Endothelial cell of umbilical vein (primary cell): ENCODE measurements around the gene SETDB1. TPM values are rescaled to one million over a fixed set of nuclear protein-coding genes. Genes with fewer than 3 reads are reported as not detected.

Source experiments
- BruUV-seq: library from RNA; stranded (reverse); fragments of 400-500 nt; replicated peaks from 2 replicates; lab custom pipeline; 2021; lab: Mats Ljungman, UMichigan
- CTCF ChIA-PET: fragments of 300-600, 350-600 bp; sonication (Branson Sonifier 250); formaldehyde crosslinking; loops from one replicate; lab custom pipeline; 2021; ENCODE audit warnings: antibody characterized with exemption, inconsistent platforms; lab: Charles Lee
- POLR2A ChIA-PET: fragments of 300-600, 350-600 bp; sonication (Branson Sonifier 250); formaldehyde crosslinking; loops from one replicate; lab custom pipeline; 2021; ENCODE audit warnings: antibody characterized with exemption, inconsistent platforms; lab: Charles Lee
- DNase-seq: peaks from one replicate; pipeline ENCODE4 v3.0.0-alpha.2; 2011; ENCODE audit warnings: low read depth, low spot score
- FAIRE-seq: peaks from 2 replicates; lab custom pipeline; 2011; peaks lifted over from hg19 to GRCh38; lab: Jason Lieb, UNC
- H2AFZ ChIP-seq: 2 replicates; pipeline ENCODE4 v1.6.0; 2012; ENCODE audit warnings: low read depth, low read length, control low read depth, inconsistent platforms
- H3K27ac ChIP-seq: 2 replicates; pipeline ENCODE4 v1.5.1; 2011; ENCODE audit warnings: low read depth, mild to moderate bottlenecking, control low read depth, low read length, moderate library complexity; ENCODE audit not compliant: insufficient read depth
- H3K27me3 ChIP-seq, 2 experiments: 2 replicates each; pipeline versions ENCODE4 v1.6.0 to v1.6.1; 2011; ENCODE audit warnings: low read length in 2 of 2, mixed read lengths in 1 of 2; ENCODE audit not compliant: control insufficient read depth in 2 of 2, insufficient read depth in 2 of 2
- H3K36me3 ChIP-seq, 2 experiments: 2 replicates in 1 of 2; 3 replicates in 1 of 2; pipeline ENCODE4 v1.5.1; 2011; ENCODE audit warnings: low read length in 2 of 2, mild to moderate bottlenecking in 1 of 2, moderate library complexity in 1 of 2; ENCODE audit not compliant: control insufficient read depth in 2 of 2, insufficient read depth in 2 of 2; ENCODE audit errors: extremely low read depth in 1 of 2
- H3K4me1 ChIP-seq: 3 replicates; pipeline ENCODE4 v1.5.1; 2011; ENCODE audit warnings: mild to moderate bottlenecking, low read length; ENCODE audit not compliant: control insufficient read depth, insufficient read depth; ENCODE audit errors: extremely low read depth
- H3K4me2 ChIP-seq: 2 replicates; pipeline ENCODE4 v1.6.1; 2011; ENCODE audit warnings: low read length, control low read depth, mixed read lengths; ENCODE audit not compliant: insufficient read depth
- H3K4me3 ChIP-seq, 3 experiments: fragments of 200-600 bp in 1 of 3; sonication (generic), shearing (Covaris generic) in 1 of 3; replicated peaks in 1 of 3; 2 replicates each; pipeline ENCODE4 v1.5.1; 2011 to 2016; ENCODE audit warnings: control low read depth in 3 of 3, low read length in 3 of 3, mild to moderate bottlenecking in 2 of 3, inconsistent platforms in 1 of 3, low read depth in 1 of 3, moderate library complexity in 1 of 3; ENCODE audit not compliant: insufficient read depth in 1 of 3
- H3K79me2 ChIP-seq: 2 replicates; pipeline ENCODE4 v1.6.0; 2012; ENCODE audit warnings: low read length, inconsistent platforms; ENCODE audit not compliant: control insufficient read depth, insufficient read depth
- H3K9ac ChIP-seq: replicated peaks from 2 replicates; pipeline ENCODE3; 2011; ENCODE audit warnings: low read length, control low read depth; ENCODE audit not compliant: insufficient read depth; ENCODE audit errors: extremely low read depth
- H3K9me1 ChIP-seq: replicated peaks from 3 replicates; pipeline ENCODE4 v1.6.0; 2011; ENCODE audit warnings: mild to moderate bottlenecking, low read length; ENCODE audit not compliant: control insufficient read depth, insufficient read depth; ENCODE audit errors: extremely low read depth
- H3K9me3 ChIP-seq: replicated peaks from 2 replicates; pipeline ENCODE4 v1.5.1; 2012; ENCODE audit warnings: low read length, inconsistent platforms; ENCODE audit not compliant: control insufficient read depth, insufficient read depth
- H4K20me1 ChIP-seq: replicated peaks from 2 replicates; pipeline ENCODE3; 2011; ENCODE audit warnings: mild to moderate bottlenecking, low read length; ENCODE audit not compliant: control insufficient read depth, insufficient read depth; ENCODE audit errors: extremely low read depth
- EZH2 ChIP-seq: IDR thresholded peaks from 2 replicates; pipeline ENCODE4 v1.6.1; 2012; ENCODE audit warnings: borderline replicate concordance, low read depth, mild to moderate bottlenecking, moderate library complexity, low read length, inconsistent platforms; ENCODE audit not compliant: severe bottlenecking
- FOS ChIP-seq: IDR thresholded peaks from 2 replicates; pipeline ENCODE4 v1.6.1; 2011; ENCODE audit warnings: mild to moderate bottlenecking, low read length, moderate library complexity, borderline replicate concordance; ENCODE audit not compliant: insufficient read depth
- GATA2 ChIP-seq: IDR thresholded peaks from 2 replicates; pipeline ENCODE4 v1.7.0; 2011; ENCODE audit warnings: low read depth, mild to moderate bottlenecking, moderate library complexity, mixed read lengths, low read length; ENCODE audit not compliant: insufficient read length, insufficient read depth
- JUN ChIP-seq: IDR thresholded peaks from 2 replicates; pipeline ENCODE4 v1.6.1; 2011; ENCODE audit warnings: borderline replicate concordance, low read depth; ENCODE audit not compliant: insufficient read length, insufficient read depth
- MAX ChIP-seq: IDR thresholded peaks from 2 replicates; pipeline ENCODE4 v1.6.1; 2011; ENCODE audit not compliant: insufficient read depth, insufficient read length
- MYC ChIP-seq: IDR thresholded peaks from one replicate; pipeline ENCODE4 v1.6.1; 2011; ENCODE audit warnings: mild to moderate bottlenecking, low read depth, low read length
- POLR2A ChIP-seq: IDR thresholded peaks from 2 replicates; pipeline ENCODE4 v1.6.1; 2012; ENCODE audit warnings: low read depth, mild to moderate bottlenecking, control low read depth, low read length
- POLR2AphosphoS5 ChIP-seq: IDR thresholded peaks from 2 replicates; pipeline ENCODE4 v1.6.1; 2012; ENCODE audit warnings: low read depth, mild to moderate bottlenecking, control low read depth, low read length, moderate library complexity; ENCODE audit not compliant: insufficient read depth
- dilution Hi-C: fragments of 300-500 bp; cut with MboI; formaldehyde crosslinking; loops from one replicate; pipeline ENCODE4 v1.15.0; 2019; ENCODE audit warnings: low sequenced_read_pairs; ENCODE audit not compliant: extremely low pct_ligation_motif_present
- intact Hi-C: fragments of 100-400 bp; cut with micrococcal nuclease; formaldehyde crosslinking; loops from one replicate; pipeline ENCODE4 v1.10.0; 2022
- polyA plus RNA-seq, 4 experiments: library from polyadenylated mRNA; depleted of rRNA in 3 of 4; stranded (reverse) in 3 of 4; unstranded in 1 of 4; fragments of >200 nt; gene quantifications; 2 replicates each; pipeline versions ENCODE4 v1.2.1 to v1.2.3, GENCODE V29; 2011 to 2012; ENCODE audit warnings: missing spikeins in 1 of 4
- total RNA-seq: library from RNA; stranded (reverse); gene quantifications from 2 replicates; pipeline ENCODE4 v1.2.3, GENCODE V29; 2021
- TF ChIP-seq, protein P1 (sequence below), 2 donors: IDR thresholded peaks; 1 replicate in 1 of 2; 2 replicates in 1 of 2; pipeline ENCODE4 v1.5.1; 2011; ENCODE audit warnings: low read length in 2 of 2, mild to moderate bottlenecking in 2 of 2, moderate library complexity in 2 of 2, control low read depth in 1 of 2, inconsistent platforms in 1 of 2, low read depth in 1 of 2; ENCODE audit not compliant: insufficient read depth in 1 of 2; ENCODE audit errors: extremely low read depth in 1 of 2

SETDB1 gene
- total and polyA plus RNA-seq, 2 donors (not counting 3 experiments of a cell fraction or from before 2014, with no cell fraction given): 25.3 to 49.2 TPM

- H3K9me3 ChIP-seq: no peaks in the 10 kb centered on the region
- no peaks in the 10 kb centered on the region for H3K27me3 ChIP-seq
- H3K9ac ChIP-seq: no peak overlapping the region
- peaks cover 8 to 11% of the 10 kb centered on the region in 2 experiments for H3K36me3 ChIP-seq
- TF ChIP-seq GATA2 (no peak), JUN (no peak), MAX (no peak), EZH2 (no peak), POLR2A (no peak), FOS (no peak), MYC (no peak), POLR2AphosphoS5 (no peak)
- TF ChIP-seq, protein P1, sequence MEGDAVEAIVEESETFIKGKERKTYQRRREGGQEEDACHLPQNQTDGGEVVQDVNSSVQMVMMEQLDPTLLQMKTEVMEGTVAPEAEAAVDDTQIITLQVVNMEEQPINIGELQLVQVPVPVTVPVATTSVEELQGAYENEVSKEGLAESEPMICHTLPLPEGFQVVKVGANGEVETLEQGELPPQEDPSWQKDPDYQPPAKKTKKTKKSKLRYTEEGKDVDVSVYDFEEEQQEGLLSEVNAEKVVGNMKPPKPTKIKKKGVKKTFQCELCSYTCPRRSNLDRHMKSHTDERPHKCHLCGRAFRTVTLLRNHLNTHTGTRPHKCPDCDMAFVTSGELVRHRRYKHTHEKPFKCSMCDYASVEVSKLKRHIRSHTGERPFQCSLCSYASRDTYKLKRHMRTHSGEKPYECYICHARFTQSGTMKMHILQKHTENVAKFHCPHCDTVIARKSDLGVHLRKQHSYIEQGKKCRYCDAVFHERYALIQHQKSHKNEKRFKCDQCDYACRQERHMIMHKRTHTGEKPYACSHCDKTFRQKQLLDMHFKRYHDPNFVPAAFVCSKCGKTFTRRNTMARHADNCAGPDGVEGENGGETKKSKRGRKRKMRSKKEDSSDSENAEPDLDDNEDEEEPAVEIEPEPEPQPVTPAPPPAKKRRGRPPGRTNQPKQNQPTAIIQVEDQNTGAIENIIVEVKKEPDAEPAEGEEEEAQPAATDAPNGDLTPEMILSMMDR (IDR thresholded peaks at IDR 0.05; ENCODE audit: extremely low read depth in 1 of 2, insufficient read depth in 1 of 2, low read depth in 1 of 2, low read length in 2 of 2): no peak
- H3K79me2 ChIP-seq: peaks cover 9% of the 10 kb centered on the region
- H3K27ac ChIP-seq: no peak overlapping the region
- H2AFZ ChIP-seq: no peak overlapping the region
- H3K9me1 ChIP-seq: no peaks in the 10 kb centered on the region
- no peak overlapping the region for H3K4me3 ChIP-seq
- POLR2A ChIA-PET: no interaction called here
- DNase-seq (no peak), FAIRE-seq (no peak)
- BruUV-seq: no TSS peak
- intact Hi-C loops (no loop called here), dilution Hi-C loops (no loop called here)
- CTCF ChIA-PET: no interaction called here
- peaks cover 6% of the 10 kb centered on the region for H3K4me1 ChIP-seq
- no peak overlapping the region for H3K4me2 ChIP-seq
- no peaks in the 10 kb centered on the region for H4K20me1 ChIP-seq
These were observed 1.5 kb downstream of the SETDB1 start for GRCh38 chr1:150927624-150928023.
